Naive thymus-derived CD8-positive, alpha-beta T cell (primary cell): ENCODE measurements around the gene TRIM71. TPM values are rescaled to one million over a fixed set of nuclear protein-coding genes. Genes with fewer than 3 reads are reported as not detected.
"Not testable (repeated sequence)": the region's sequence is repeated elsewhere in the genome, so short reads cannot be mapped to it uniquely, and the experiment has no call there.

Source experiments
- ATAC-seq, 2 donors: fragments of 150-1000 bp; cut with Tn5 transposase in 1 of 2; sonication (Bioruptor Pico), chemical (Tn5 transposase) in 1 of 2; 1 replicate in 1 of 2; 2 replicates in 1 of 2; pipeline ENCODE4 v1.10.0; 2021; ENCODE audit warnings: mild to moderate bottlenecking in 2 of 2, moderate library complexity in 2 of 2
- POLR2A ChIA-PET: fragments of 350-600 bp; sonication (Branson Sonifier 250); formaldehyde crosslinking; loops from one replicate; lab custom pipeline; 2021; ENCODE audit warnings: antibody characterized with exemption; lab: Charles Lee
- DNase-seq, 10 donors: peaks; one replicate each; pipeline versions ENCODE4 v3.0.0 to v3.0.0-alpha.2; 2020 to 2022
- H3K27ac Mint-ChIP-seq, 10 donors: one replicate each; pipeline ENCODE4 v1.8.0; 2020 to 2022; ENCODE audit warnings: mild to moderate bottlenecking in 10 of 10, mixed read lengths in 10 of 10, moderate library complexity in 4 of 10, inconsistent platforms in 1 of 10
- H3K27me3 Mint-ChIP-seq, 5 donors: one replicate each; pipeline ENCODE4 v1.8.0; 2021 to 2022; ENCODE audit warnings: mixed read lengths in 5 of 5
- H3K36me3 Mint-ChIP-seq, 3 donors: one replicate each; pipeline ENCODE4 v1.8.0; 2020 to 2022; ENCODE audit warnings: mixed read lengths in 3 of 3, mild to moderate bottlenecking in 2 of 3, inconsistent platforms in 1 of 3
- H3K4me1 Mint-ChIP-seq, 4 donors: one replicate each; pipeline ENCODE4 v1.8.0; 2021 to 2022; ENCODE audit warnings: mixed read lengths in 4 of 4
- H3K4me3 Mint-ChIP-seq, 10 donors: one replicate each; pipeline ENCODE4 v1.8.0; 2020 to 2022; ENCODE audit warnings: mild to moderate bottlenecking in 10 of 10, mixed read lengths in 10 of 10, moderate library complexity in 6 of 10, inconsistent platforms in 1 of 10
- H3K9me3 Mint-ChIP-seq, 9 donors: one replicate each; pipeline ENCODE4 v1.8.0; 2020 to 2022; ENCODE audit warnings: mixed read lengths in 9 of 9, mild to moderate bottlenecking in 3 of 9, inconsistent platforms in 1 of 9, moderate library complexity in 1 of 9
- polyA plus RNA-seq, 3 donors: library from polyadenylated mRNA; unstranded; fragments of 300-500 nt; fragmentation: Illumina TruSeq; gene quantifications; one replicate each; pipeline ENCODE4 v1.2.3, GENCODE V29; 2021
- total RNA-seq, 8 experiments: library from RNA in 2 of 8; stranded (reverse) in 2 of 8; gene quantifications; one replicate each; pipeline ENCODE4 v1.2.3 and lab custom pipeline; 2021 to 2026

TRIM71 gene
- total RNA-seq = not detected
- not detected for polyA plus RNA-seq
- 0 to 1.2 (median 0) reads per million in 6 experiments for total RNA-seq (lab: John Stamatoyannopoulos, UW)

GRCh38 chr3:32817558-32818228, at the start of gene TRIM71:
TSS of gene TRIM71 (plus strand) at chr3:32817997. CDS start at chr3:32818081, 84 bp downstream.
- DNase-seq = no peak
- H3K27me3 Mint-ChIP-seq = peaks cover 18 to 47% (median 27%) of the 10 kb centered on the region in 5 donors
- no peak for ATAC-seq

GRCh38 chr3:32778389-32778788, 39.4 kb upstream of the TRIM71 start:
- H3K9me3 Mint-ChIP-seq = no peaks in the 10 kb centered on the region
- POLR2A ChIA-PET = no interaction called here
- H3K27ac Mint-ChIP-seq = no peak overlapping the region
- H3K4me1 Mint-ChIP-seq = peaks cover 5 to 10% (median 6%) of the 10 kb centered on the region in 4 donors
- peaks cover 0 to 18% (median 9%) of the 10 kb centered on the region in 3 donors for H3K36me3 Mint-ChIP-seq
- no peak overlapping the region for H3K4me3 Mint-ChIP-seq
- ATAC-seq (no peak), DNase-seq (no peak)
- H3K27me3 Mint-ChIP-seq = peaks cover 0 to 10% (median 2%) of the 10 kb centered on the region in 5 donors

More at GRCh38 chr3:32817558-32818228, at the start of gene TRIM71:
- Mint-ChIP-seq H3K9me3 (no peaks in the 10 kb centered on the region), H3K4me1 (peaks cover 1 to 30% (median 17%) of the 10 kb centered on the region in 4 donors), H3K36me3 (no peaks in the 10 kb centered on the region), H3K4me3 (peak within 1 kb of the TSS; percentile 64 to 82 (median 71)), H3K27ac (no peak within 1 kb of the TSS)
- POLR2A ChIA-PET = no interaction called here

- DNase-seq = no peak
- Mint-ChIP-seq H3K4me3 (peak overlapping the region; percentile 26 to 95 (median 84)), H3K27me3 (peaks cover 0 to 10% (median 2%) of the 10 kb centered on the region in 5 donors), H3K27ac (peak overlapping the region in 2 of 10 donors; percentile 16 to 26), H3K4me1 (peaks cover 5 to 10% (median 6%) of the 10 kb centered on the region in 4 donors), H3K9me3 (no peaks in the 10 kb centered on the region), H3K36me3 (peaks cover 0 to 5% (median 0%) of the 10 kb centered on the region in 3 donors)
- POLR2A ChIA-PET = interaction anchor here (0.7 kb wide), 1 partner anchor 18 kb away, joined by 3 read pairs; no protein-coding TSS in a partner anchor
- ATAC-seq = no peak
These were observed 37.6 kb upstream of the TRIM71 start for GRCh38 chr3:32780071-32780734.

GRCh38 chr3:32780735-32781210, 37.0 kb upstream of the TRIM71 start:
- POLR2A ChIA-PET = interaction anchor here (0.7 kb wide), 1 partner anchor 19 kb away, joined by 3 read pairs; no protein-coding TSS in a partner anchor
- Mint-ChIP-seq H3K4me3 (peak overlapping the region; percentile 83 to 95 (median 88)), H3K36me3 (no peaks in the 10 kb centered on the region), H3K9me3 (no peaks in the 10 kb centered on the region), H3K27me3 (peaks cover 0 to 10% (median 2%) of the 10 kb centered on the region in 5 donors), H3K27ac (peak overlapping the region in 2 of 10 donors; percentile 52 to 89), H3K4me1 (peaks cover 5 to 10% (median 6%) of the 10 kb centered on the region in 4 donors)
- ATAC-seq (peak in 1 of 2 donors; percentile 7), DNase-seq (peak in 2 of 10 donors; percentile 0 to 5)

- peak; percentile 88 to 93 for ATAC-seq
- H3K4me3 Mint-ChIP-seq = peak overlapping the region; percentile 83 to 95 (median 88)
- peak overlapping the region in 3 of 10 donors; percentile 37 to 89 (median 52) for H3K27ac Mint-ChIP-seq
- no peaks in the 10 kb centered on the region for H3K9me3 Mint-ChIP-seq
- no peaks in the 10 kb centered on the region for H3K36me3 Mint-ChIP-seq
- peaks cover 0 to 10% (median 2%) of the 10 kb centered on the region in 5 donors for H3K27me3 Mint-ChIP-seq
- POLR2A ChIA-PET = interaction anchor here (0.7 kb wide), 1 partner anchor 19 kb away, joined by 3 read pairs; no protein-coding TSS in a partner anchor
- peak; percentile 7 to 70 (median 48) for DNase-seq
- H3K4me1 Mint-ChIP-seq = peaks cover 5 to 10% (median 5%) of the 10 kb centered on the region in 4 donors
These were observed 36.4 kb upstream of the TRIM71 start for GRCh38 chr3:32781211-32781968.

GRCh38 chr3:32781969-32782270, 35.9 kb upstream of the TRIM71 start:
- H3K27me3 Mint-ChIP-seq = peaks cover 0 to 10% (median 2%) of the 10 kb centered on the region in 5 donors
- DNase-seq, H3K36me3 Mint-ChIP-seq, H3K4me1 Mint-ChIP-seq, H3K9me3 Mint-ChIP-seq, ATAC-seq, POLR2A ChIA-PET, H3K27ac Mint-ChIP-seq: not testable (repeated sequence)
- peak overlapping the region; percentile 33 to 88 (median 57) for H3K4me3 Mint-ChIP-seq

GRCh38 chr3:32782407-32782806, 35.4 kb upstream of the TRIM71 start:
- no peak for DNase-seq
- no peak for ATAC-seq
- Mint-ChIP-seq H3K27me3 (peaks cover 0 to 10% (median 4%) of the 10 kb centered on the region in 5 donors), H3K36me3 (no peaks in the 10 kb centered on the region), H3K4me1 (peaks cover 5 to 10% (median 5%) of the 10 kb centered on the region in 4 donors), H3K4me3 (peak overlapping the region in 9 of 10 donors; percentile 33 to 88 (median 63)), H3K27ac (peak overlapping the region in 1 of 10 donors; percentile 72), H3K9me3 (no peaks in the 10 kb centered on the region)
- POLR2A ChIA-PET = no interaction called here

- Mint-ChIP-seq H3K4me3 (no peak overlapping the region), H3K9me3 (no peaks in the 10 kb centered on the region), H3K36me3 (no peaks in the 10 kb centered on the region), H3K27me3 (peaks cover 0 to 12% (median 3%) of the 10 kb centered on the region in 5 donors), H3K27ac (peak overlapping the region in 1 of 10 donors; percentile 55), H3K4me1 (no peaks in the 10 kb centered on the region)
- ATAC-seq = no peak
- POLR2A ChIA-PET = no interaction called here
- DNase-seq = no peak
These were observed 26.0 kb upstream of the TRIM71 start for GRCh38 chr3:32791833-32792232.

GRCh38 chr3:32794487-32795308, 23.1 kb upstream of the TRIM71 start:
- POLR2A ChIA-PET = no interaction called here
- ATAC-seq = no peak
- Mint-ChIP-seq H3K27me3 (peaks cover 0 to 9% (median 4%) of the 10 kb centered on the region in 5 donors), H3K27ac (no peak overlapping the region), H3K4me1 (no peaks in the 10 kb centered on the region), H3K9me3 (no peaks in the 10 kb centered on the region), H3K36me3 (no peaks in the 10 kb centered on the region), H3K4me3 (no peak overlapping the region)
- DNase-seq = no peak

GRCh38 chr3:32796384-32796950, 21.3 kb upstream of the TRIM71 start:
- H3K27ac Mint-ChIP-seq, POLR2A ChIA-PET, H3K4me1 Mint-ChIP-seq, H3K27me3 Mint-ChIP-seq, DNase-seq, H3K4me3 Mint-ChIP-seq, H3K9me3 Mint-ChIP-seq, ATAC-seq, H3K36me3 Mint-ChIP-seq: not testable (repeated sequence)

- H3K27me3 Mint-ChIP-seq = peaks cover 0 to 9% (median 4%) of the 10 kb centered on the region in 5 donors
- H3K9me3 Mint-ChIP-seq = peaks cover 0 to 2% (median 0%) of the 10 kb centered on the region in 9 donors
- peaks cover 0 to 2% (median 0%) of the 10 kb centered on the region in 4 donors for H3K4me1 Mint-ChIP-seq
- no peaks in the 10 kb centered on the region for H3K36me3 Mint-ChIP-seq
- POLR2A ChIA-PET = interaction anchor here (0.6 kb wide), 1 partner anchor 30 kb away, joined by 5 read pairs; no protein-coding TSS in a partner anchor
- H3K4me3 Mint-ChIP-seq = no peak overlapping the region
- no peak for ATAC-seq
- no peak for DNase-seq
- H3K27ac Mint-ChIP-seq = no peak overlapping the region
These were observed 20.0 kb upstream of the TRIM71 start for GRCh38 chr3:32797776-32798175.
